ENCODE measurements around the gene GNAT3. TPM values are rescaled to one million over a fixed set of nuclear protein-coding genes. Genes with fewer than 3 reads are reported as not detected.

The GNAT3 gene
- not detected in 2 replicates for total RNA-seq (2012; rRNA removed)

- Histone ChIP-seq H3K4me2 (ENCODE audit: low read length) (no peak within 1 kb of the TSS), H3K9ac (ENCODE audit: low read depth, low read length) (no peak within 1 kb of the TSS), H3K4me3 (ENCODE audit: low read length) (no peak within 1 kb of the TSS), H3K4me1 (ENCODE audit: control insufficient read depth, insufficient read depth, low read length) (peaks cover 9% of the 10 kb centered on the region), H3K27me3 (ENCODE audit: control insufficient read depth, insufficient read depth, low read length) (no peaks in the 10 kb centered on the region), H3K9me3 (replicated peaks; ENCODE audit: low read length) (no peaks in the 10 kb centered on the region), H3K36me3 (ENCODE audit: insufficient read depth, low read length) (no peaks in the 10 kb centered on the region)
Observed at GRCh38 chr7:80511964-80512363, at the start of gene GNAT3. GNAT3 (minus strand) TSS chr7:80512064; CDS start chr7:80511926, 138 bp downstream.

- no peak overlapping the region for H3K4me3 ChIP-seq (ENCODE audit: low read length)
- no peaks in the 10 kb centered on the region for H3K4me1 ChIP-seq (ENCODE audit: control insufficient read depth, insufficient read depth, low read length)
- no peaks in the 10 kb centered on the region for H3K36me3 ChIP-seq (ENCODE audit: insufficient read depth, low read length)
- no peaks in the 10 kb centered on the region for H3K27me3 ChIP-seq (ENCODE audit: control insufficient read depth, insufficient read depth, low read length)
- H3K9ac ChIP-seq (ENCODE audit: low read depth, low read length), result no peak overlapping the region
- H3K9me3 ChIP-seq (replicated peaks; ENCODE audit: low read length), result peaks cover 3% of the 10 kb centered on the region
- no peak overlapping the region for H3K4me2 ChIP-seq (ENCODE audit: low read length)
Observed at GRCh38 chr7:80558116-80558515, 46.3 kb upstream of the GNAT3 start.

GRCh38 chr7:80552031-80552694 is 40.3 kb upstream of the GNAT3 start:
- H3K27me3 ChIP-seq (ENCODE audit: control insufficient read depth, insufficient read depth, low read length), result no peaks in the 10 kb centered on the region
- no peak overlapping the region for H3K4me3 ChIP-seq (ENCODE audit: low read length)
- H3K9ac ChIP-seq (ENCODE audit: low read depth, low read length), result no peak overlapping the region
- H3K9me3 ChIP-seq (replicated peaks; ENCODE audit: low read length), result no peaks in the 10 kb centered on the region
- H3K4me1 ChIP-seq (ENCODE audit: control insufficient read depth, insufficient read depth, low read length), result peaks cover 18% of the 10 kb centered on the region
- H3K36me3 ChIP-seq (ENCODE audit: insufficient read depth, low read length), result no peaks in the 10 kb centered on the region
- no peak overlapping the region for H3K4me2 ChIP-seq (ENCODE audit: low read length)

- Histone ChIP-seq H3K9ac (ENCODE audit: low read depth, low read length) (no peak overlapping the region), H3K4me1 (ENCODE audit: control insufficient read depth, insufficient read depth, low read length) (peaks cover 18% of the 10 kb centered on the region), H3K4me3 (ENCODE audit: low read length) (no peak overlapping the region), H3K9me3 (replicated peaks; ENCODE audit: low read length) (no peaks in the 10 kb centered on the region), H3K36me3 (ENCODE audit: insufficient read depth, low read length) (no peaks in the 10 kb centered on the region), H3K4me2 (ENCODE audit: low read length) (no peak overlapping the region), H3K27me3 (ENCODE audit: control insufficient read depth, insufficient read depth, low read length) (no peaks in the 10 kb centered on the region)
Observed at GRCh38 chr7:80550005-80550404, 38.1 kb upstream of the GNAT3 start.

- H3K9ac ChIP-seq (ENCODE audit: low read depth, low read length), result no peak overlapping the region
- peaks cover 18% of the 10 kb centered on the region for H3K4me1 ChIP-seq (ENCODE audit: control insufficient read depth, insufficient read depth, low read length)
Observed at GRCh38 chr7:80548840-80549530, 37.1 kb upstream of the GNAT3 start.

GRCh38 chr7:80542398-80542797 is 30.5 kb upstream of the GNAT3 start:
- Histone ChIP-seq H3K9me3 (replicated peaks; ENCODE audit: low read length) (no peaks in the 10 kb centered on the region), H3K4me1 (ENCODE audit: control insufficient read depth, insufficient read depth, low read length) (peaks cover 15% of the 10 kb centered on the region), H3K9ac (ENCODE audit: low read depth, low read length) (peak overlapping the region; percentile 39), H3K4me2 (ENCODE audit: low read length) (peak overlapping the region; percentile 48), H3K27me3 (ENCODE audit: control insufficient read depth, insufficient read depth, low read length) (no peaks in the 10 kb centered on the region), H3K36me3 (ENCODE audit: insufficient read depth, low read length) (no peaks in the 10 kb centered on the region), H3K4me3 (ENCODE audit: low read length) (no peak overlapping the region)

More at GRCh38 chr7:80548840-80549530, 37.1 kb upstream of the GNAT3 start:
- Histone ChIP-seq H3K9me3 (replicated peaks; ENCODE audit: low read length) (no peaks in the 10 kb centered on the region), H3K4me2 (ENCODE audit: low read length) (no peak overlapping the region), H3K36me3 (ENCODE audit: insufficient read depth, low read length) (no peaks in the 10 kb centered on the region), H3K4me3 (ENCODE audit: low read length) (no peak overlapping the region), H3K27me3 (ENCODE audit: control insufficient read depth, insufficient read depth, low read length) (no peaks in the 10 kb centered on the region)

GRCh38 chr7:80540836-80541235 is 29.0 kb upstream of the GNAT3 start:
- Histone ChIP-seq H3K4me3 (ENCODE audit: low read length) (no peak overlapping the region), H3K4me2 (ENCODE audit: low read length) (no peak overlapping the region), H3K4me1 (ENCODE audit: control insufficient read depth, insufficient read depth, low read length) (peaks cover 15% of the 10 kb centered on the region), H3K36me3 (ENCODE audit: insufficient read depth, low read length) (no peaks in the 10 kb centered on the region), H3K9me3 (replicated peaks; ENCODE audit: low read length) (no peaks in the 10 kb centered on the region), H3K9ac (ENCODE audit: low read depth, low read length) (no peak overlapping the region), H3K27me3 (ENCODE audit: control insufficient read depth, insufficient read depth, low read length) (no peaks in the 10 kb centered on the region)

- Histone ChIP-seq H3K4me2 (ENCODE audit: low read length) (no peak overlapping the region), H3K4me1 (ENCODE audit: control insufficient read depth, insufficient read depth, low read length) (peaks cover 5% of the 10 kb centered on the region), H3K9me3 (replicated peaks; ENCODE audit: low read length) (no peaks in the 10 kb centered on the region), H3K36me3 (ENCODE audit: insufficient read depth, low read length) (no peaks in the 10 kb centered on the region), H3K4me3 (ENCODE audit: low read length) (no peak overlapping the region), H3K27me3 (ENCODE audit: control insufficient read depth, insufficient read depth, low read length) (no peaks in the 10 kb centered on the region), H3K9ac (ENCODE audit: low read depth, low read length) (no peak overlapping the region)
Observed at GRCh38 chr7:80537091-80537490, 25.2 kb upstream of the GNAT3 start.

GRCh38 chr7:80536426-80536825 is 24.6 kb upstream of the GNAT3 start:
- no peaks in the 10 kb centered on the region for H3K9me3 ChIP-seq (replicated peaks; ENCODE audit: low read length)
- no peaks in the 10 kb centered on the region for H3K4me1 ChIP-seq (ENCODE audit: control insufficient read depth, insufficient read depth, low read length)
- no peak overlapping the region for H3K9ac ChIP-seq (ENCODE audit: low read depth, low read length)
- H3K4me2 ChIP-seq (ENCODE audit: low read length), result no peak overlapping the region
- H3K36me3 ChIP-seq (ENCODE audit: insufficient read depth, low read length), result no peaks in the 10 kb centered on the region
- H3K4me3 ChIP-seq (ENCODE audit: low read length), result no peak overlapping the region
- no peaks in the 10 kb centered on the region for H3K27me3 ChIP-seq (ENCODE audit: control insufficient read depth, insufficient read depth, low read length)

GRCh38 chr7:80533287-80533686 is 21.4 kb upstream of the GNAT3 start:
- Histone ChIP-seq H3K27me3 (ENCODE audit: control insufficient read depth, insufficient read depth, low read length) (no peaks in the 10 kb centered on the region), H3K9me3 (replicated peaks; ENCODE audit: low read length) (no peaks in the 10 kb centered on the region), H3K4me1 (ENCODE audit: control insufficient read depth, insufficient read depth, low read length) (peaks cover 9% of the 10 kb centered on the region), H3K4me3 (ENCODE audit: low read length) (no peak overlapping the region), H3K9ac (ENCODE audit: low read depth, low read length) (no peak overlapping the region), H3K4me2 (ENCODE audit: low read length) (no peak overlapping the region), H3K36me3 (ENCODE audit: insufficient read depth, low read length) (no peaks in the 10 kb centered on the region)

- Histone ChIP-seq H3K4me1 (ENCODE audit: control insufficient read depth, insufficient read depth, low read length) (peaks cover 9% of the 10 kb centered on the region), H3K4me3 (ENCODE audit: low read length) (no peak overlapping the region), H3K4me2 (ENCODE audit: low read length) (no peak overlapping the region), H3K36me3 (ENCODE audit: insufficient read depth, low read length) (no peaks in the 10 kb centered on the region), H3K9me3 (replicated peaks; ENCODE audit: low read length) (no peaks in the 10 kb centered on the region), H3K27me3 (ENCODE audit: control insufficient read depth, insufficient read depth, low read length) (no peaks in the 10 kb centered on the region), H3K9ac (ENCODE audit: low read depth, low read length) (no peak overlapping the region)
Observed at GRCh38 chr7:80532153-80532552, 20.3 kb upstream of the GNAT3 start.

- Histone ChIP-seq H3K9ac (ENCODE audit: low read depth, low read length) (no peak overlapping the region), H3K36me3 (ENCODE audit: insufficient read depth, low read length) (no peaks in the 10 kb centered on the region), H3K4me3 (ENCODE audit: low read length) (no peak overlapping the region), H3K27me3 (ENCODE audit: control insufficient read depth, insufficient read depth, low read length) (no peaks in the 10 kb centered on the region), H3K4me2 (ENCODE audit: low read length) (no peak overlapping the region), H3K9me3 (replicated peaks; ENCODE audit: low read length) (no peaks in the 10 kb centered on the region), H3K4me1 (ENCODE audit: control insufficient read depth, insufficient read depth, low read length) (peaks cover 9% of the 10 kb centered on the region)
Observed at GRCh38 chr7:80530136-80530535, 18.3 kb upstream of the GNAT3 start.
